GM21526 (cell line): ENCODE data around the gene KLRC1.
"Not testable (repeated sequence)": the region's sequence is repeated elsewhere in the genome, so short reads cannot be mapped to it uniquely, and the experiment has no call there.

Source experiments
- ATAC-seq: cut with Tn5 transposase; IDR thresholded peaks from one replicate; pipeline ENCODE4 v1.9.1; 2021; ENCODE audit warnings: moderate library complexity; ENCODE audit not compliant: unreplicated experiment, low FRiP score

Gene KLRC1

GRCh38 chr12:10424260-10424899 is 28.8 kb downstream of the KLRC1 start:
- not testable (repeated sequence) for ATAC-seq

GRCh38 chr12:10422159-10422558 is 31.0 kb downstream of the KLRC1 start:
- not testable (repeated sequence) for ATAC-seq

- ATAC-seq, result not testable (repeated sequence)
Observed at GRCh38 chr12:10420334-10420733, 32.8 kb downstream of the KLRC1 start, which contains the start of gene KLRC3. KLRC3 (minus strand) TSS chr12:10420595; CDS start chr12:10420550, 45 bp downstream.

- no peak for ATAC-seq
Observed at GRCh38 chr12:10409392-10409791, 43.8 kb downstream of the KLRC1 start, which contains the start of gene KLRC4. KLRC4 (minus strand) TSS chr12:10409757; CDS start chr12:10409575, 182 bp downstream.

- ATAC-seq, result no peak
Observed at GRCh38 chr12:10408842-10409241, 44.3 kb downstream of the KLRC1 start.

GRCh38 chr12:10406725-10407124 is 46.5 kb downstream of the KLRC1 start:
- ATAC-seq, result no peak

GRCh38 chr12:10405294-10405693 is 47.9 kb downstream of the KLRC1 start:
- no peak for ATAC-seq

GRCh38 chr12:10404798-10405197 is 48.4 kb downstream of the KLRC1 start:
- no peak for ATAC-seq

GRCh38 chr12:10400829-10401228 is 52.3 kb downstream of the KLRC1 start:
- no peak for ATAC-seq

GRCh38 chr12:10398168-10398567 is 55.0 kb downstream of the KLRC1 start:
- ATAC-seq, result no peak

- no peak for ATAC-seq
Observed at GRCh38 chr12:10397296-10397695, 55.9 kb downstream of the KLRC1 start.

GRCh38 chr12:10396176-10396575 is 57.0 kb downstream of the KLRC1 start:
- not testable (repeated sequence) for ATAC-seq
